RPMI7951 (cell line): ENCODE measurements around the gene PTPRT. TPM values are rescaled to one million over a fixed set of nuclear protein-coding genes. Genes with fewer than 3 reads are reported as not detected.

Experiments used
- DNase-seq: peaks from one replicate; pipeline ENCODE4 v3.0.0-alpha.2; 2012; ENCODE audit warnings: low read depth
- total RNA-seq: library from RNA; depleted of rRNA; stranded (reverse); fragments of >200 nt; shearing (Covaris generic); gene quantifications from 2 replicates; pipeline ENCODE4 v1.2.3, GENCODE V29; 2014

The PTPRT gene
- total RNA-seq, 1 experiment from 2014 or later, result not detected

DNA sequence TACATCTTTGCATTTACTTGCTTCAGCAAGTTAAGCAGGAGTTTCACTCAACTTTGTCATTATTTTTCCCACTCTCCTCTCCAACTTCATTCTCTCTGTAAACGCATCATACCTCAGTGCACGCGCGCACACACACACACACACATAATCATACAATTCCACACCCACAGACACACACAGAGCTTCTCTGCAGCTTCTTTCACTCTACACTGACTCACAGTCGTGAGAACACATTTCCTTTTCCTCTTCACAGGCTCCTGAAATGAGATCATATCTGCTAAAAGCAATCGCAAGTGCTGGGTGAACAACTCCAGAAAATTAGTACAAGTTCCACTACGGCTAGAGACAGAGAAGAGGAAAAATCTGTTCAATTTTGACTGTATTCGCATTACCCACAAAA is 215.4 kb downstream of the PTPRT start:
- DNase-seq, result no peak

DNA sequence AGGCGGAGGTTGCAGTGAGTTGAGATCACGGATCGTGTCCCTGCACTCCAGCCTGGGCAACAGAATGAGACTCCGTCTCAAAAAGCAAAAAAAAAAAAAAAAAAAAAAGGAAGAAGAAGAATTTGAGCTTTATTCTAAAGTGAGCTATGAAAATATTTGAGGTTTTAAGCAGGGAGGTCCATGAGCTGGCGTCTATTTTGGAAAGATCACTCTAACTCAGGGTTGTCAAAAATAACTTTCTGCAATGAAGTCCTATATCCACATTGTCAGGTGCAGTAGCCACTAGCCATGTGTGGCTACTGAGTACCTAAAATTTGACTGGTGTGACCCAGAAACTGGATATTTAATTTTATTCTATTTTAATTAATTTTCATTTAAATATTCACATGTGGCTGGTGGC is 217.1 kb downstream of the PTPRT start:
- no peak for DNase-seq

DNA sequence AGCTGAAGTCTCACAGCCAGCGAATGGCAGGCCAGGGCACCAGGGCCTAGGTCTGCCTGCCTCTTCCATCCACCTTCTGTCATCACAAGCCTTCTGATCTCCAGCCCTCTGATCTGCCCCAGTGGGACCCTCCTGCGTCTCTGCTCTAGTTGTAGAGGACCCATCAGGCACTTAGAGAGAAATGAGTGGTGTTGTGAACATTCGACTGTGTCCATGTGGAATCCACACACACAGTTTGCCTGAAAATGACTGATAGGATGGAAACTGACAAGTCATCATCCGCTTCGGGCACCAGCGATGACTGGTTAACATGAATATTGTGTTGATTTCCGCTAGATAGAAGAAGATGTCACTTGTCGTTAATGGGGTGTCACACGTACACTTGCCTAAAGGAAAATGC is 221.0 kb downstream of the PTPRT start:
- no peak for DNase-seq

DNA sequence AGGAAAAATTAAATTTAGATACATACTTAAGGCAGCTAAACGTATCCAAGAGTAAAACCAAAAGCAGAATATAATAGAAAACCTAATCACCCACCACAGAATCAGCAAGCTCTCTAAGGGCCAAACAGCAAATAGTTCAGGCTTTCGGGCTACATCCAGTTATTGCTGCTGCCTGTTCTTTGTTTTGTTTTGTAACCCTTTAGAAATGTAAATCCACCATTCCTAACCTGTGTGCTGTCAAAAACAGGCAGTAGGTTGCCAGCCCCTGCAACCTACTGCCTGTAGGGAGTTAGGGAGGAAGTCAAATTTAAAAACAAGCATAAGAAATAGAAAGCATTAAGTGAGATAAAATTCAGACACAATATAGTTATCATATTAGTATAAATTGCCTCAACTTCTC is 225.9 kb downstream of the PTPRT start:
- DNase-seq, result no peak

DNA sequence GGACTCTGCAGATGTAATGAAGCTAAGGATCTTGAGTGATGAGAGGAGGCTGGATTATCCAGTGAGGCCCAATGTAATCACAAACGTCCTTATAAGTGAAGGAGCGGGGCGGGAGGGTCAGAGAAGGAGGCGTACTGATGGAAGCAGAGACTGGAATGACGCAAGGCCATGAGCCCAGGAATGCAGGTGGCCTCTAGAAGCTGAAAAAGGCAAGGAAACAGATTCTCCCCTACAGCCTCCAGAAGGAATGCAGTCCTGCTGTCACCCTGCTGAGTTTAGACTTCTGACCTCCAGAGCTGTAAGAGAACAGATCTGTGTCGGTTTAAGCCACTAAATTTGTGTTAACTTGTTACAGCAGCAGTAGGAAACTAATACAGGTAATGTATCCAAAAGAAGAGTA is 227.9 kb downstream of the PTPRT start:
- DNase-seq, result no peak

DNA sequence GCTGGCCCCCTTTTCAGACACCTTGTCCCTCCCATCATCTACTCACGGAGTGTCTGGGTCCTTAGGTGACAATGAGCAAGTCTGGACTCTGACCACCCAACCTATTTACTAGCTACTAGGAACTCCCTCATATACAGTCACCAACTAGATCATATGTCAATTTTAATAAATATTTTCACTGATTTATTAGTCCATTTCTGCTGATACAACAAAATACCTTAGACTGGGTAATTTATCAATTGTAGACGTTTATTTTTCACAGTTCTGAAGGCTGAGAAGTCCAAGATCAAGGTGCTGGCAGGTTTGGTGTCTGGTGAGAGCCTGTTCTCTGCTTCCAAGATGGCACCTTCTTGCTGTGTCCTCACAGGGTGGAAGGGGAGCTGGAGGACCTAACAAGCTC is 229.7 kb downstream of the PTPRT start:
- DNase-seq, result no peak

DNA sequence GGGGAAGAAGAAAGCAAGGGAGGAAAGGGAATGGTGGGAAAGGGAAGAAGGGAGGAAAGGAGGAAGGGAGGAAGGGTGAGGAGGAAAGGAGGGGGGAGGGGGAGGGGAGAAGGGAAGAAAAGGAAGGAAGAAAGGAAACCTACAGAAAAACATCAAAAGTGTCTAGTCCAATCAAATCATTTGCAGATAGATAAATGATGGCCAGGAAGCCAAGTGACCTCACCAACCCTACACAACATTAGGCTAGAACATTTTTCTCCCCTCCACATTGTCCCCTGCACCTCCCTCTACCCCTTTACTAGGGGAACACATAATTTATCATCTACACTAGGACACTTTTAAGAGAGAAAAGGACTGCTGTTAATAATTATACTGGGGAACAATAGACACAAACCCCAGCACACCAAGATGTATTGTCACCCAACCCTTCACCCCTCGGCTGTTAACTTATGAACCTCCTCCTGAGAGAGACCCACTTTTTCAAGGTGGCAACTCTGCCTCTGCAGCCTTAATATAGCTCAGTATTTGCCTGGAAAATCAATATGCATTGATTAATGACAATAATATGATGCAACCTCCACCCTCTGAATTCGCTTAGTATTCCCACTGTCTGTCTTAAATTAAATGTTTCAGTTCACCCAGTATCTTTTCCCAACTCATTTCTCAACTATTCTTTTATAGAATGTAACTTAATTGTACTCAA is 231.2 kb downstream of the PTPRT start:
- DNase-seq, result no peak

DNA sequence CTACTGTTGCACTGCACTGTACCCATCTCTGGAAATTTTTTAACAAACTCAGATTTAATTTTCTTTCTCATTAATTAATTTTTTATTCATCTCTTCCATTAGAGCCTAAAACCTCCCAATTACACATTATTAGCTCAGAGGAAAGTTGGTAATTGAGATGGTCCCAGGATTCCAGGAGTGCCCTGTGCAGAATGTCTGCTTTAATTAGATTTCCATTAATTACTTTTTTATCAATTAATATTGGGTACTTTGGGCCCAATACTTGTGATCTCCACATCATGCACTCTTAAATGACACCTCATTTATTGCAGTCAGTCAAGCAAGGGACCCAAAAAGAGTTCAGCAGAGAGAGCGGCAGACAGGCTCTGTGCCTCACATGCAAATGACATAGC is 232.0 kb downstream of the PTPRT start:
- no peak for DNase-seq

DNA sequence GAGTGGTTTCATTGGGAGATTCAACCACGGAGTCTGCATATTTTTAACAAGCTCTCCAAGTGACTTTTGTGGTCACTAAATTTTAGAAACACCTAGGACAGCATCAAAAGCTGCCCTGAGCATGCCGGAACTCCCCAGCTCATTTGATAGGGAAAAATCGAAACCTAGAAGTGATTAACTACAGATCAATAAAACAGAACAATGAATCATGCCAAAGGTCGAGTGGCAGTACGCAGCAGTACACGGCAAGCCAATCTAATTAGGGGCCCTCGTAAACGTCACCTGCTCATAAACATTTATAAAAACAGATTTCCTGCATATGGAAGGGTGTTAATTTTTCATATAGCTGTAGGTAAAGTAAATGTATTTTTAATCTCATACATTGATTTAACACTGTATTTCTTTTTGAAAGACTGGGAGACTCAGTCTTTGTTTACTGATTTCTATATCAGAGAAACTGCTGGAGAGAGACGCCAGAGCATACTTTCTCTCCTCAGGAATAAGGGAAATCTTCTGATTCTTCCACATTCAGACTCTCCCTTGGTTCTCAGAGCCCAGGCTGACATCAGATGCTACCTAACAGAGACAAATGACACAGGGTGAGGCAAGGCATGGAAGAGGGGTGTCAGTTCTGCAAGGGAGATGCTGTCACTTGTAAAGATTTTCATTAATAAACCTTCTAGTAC is 232.5 kb downstream of the PTPRT start:
- no peak for DNase-seq

DNA sequence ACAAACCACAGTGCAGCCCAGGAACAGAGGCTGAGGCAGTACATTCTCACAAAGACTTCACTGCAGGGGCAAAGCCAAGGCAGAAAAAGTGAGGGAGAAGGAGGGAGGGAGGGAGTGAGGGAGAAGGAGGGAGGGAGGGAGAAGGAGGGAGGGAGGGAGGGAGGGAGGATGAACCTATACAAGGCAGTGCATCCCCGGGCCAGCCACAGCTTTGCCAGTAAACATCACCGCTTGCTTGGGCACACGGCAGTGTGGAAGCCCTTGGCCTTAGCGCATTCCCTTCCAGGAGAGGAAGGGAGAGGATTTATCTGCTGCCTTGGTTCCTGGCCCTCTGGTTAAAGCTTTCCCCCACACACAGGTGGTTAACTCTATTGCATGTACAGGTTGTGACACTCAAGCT is 234.0 kb downstream of the PTPRT start:
- DNase-seq, result no peak

DNA sequence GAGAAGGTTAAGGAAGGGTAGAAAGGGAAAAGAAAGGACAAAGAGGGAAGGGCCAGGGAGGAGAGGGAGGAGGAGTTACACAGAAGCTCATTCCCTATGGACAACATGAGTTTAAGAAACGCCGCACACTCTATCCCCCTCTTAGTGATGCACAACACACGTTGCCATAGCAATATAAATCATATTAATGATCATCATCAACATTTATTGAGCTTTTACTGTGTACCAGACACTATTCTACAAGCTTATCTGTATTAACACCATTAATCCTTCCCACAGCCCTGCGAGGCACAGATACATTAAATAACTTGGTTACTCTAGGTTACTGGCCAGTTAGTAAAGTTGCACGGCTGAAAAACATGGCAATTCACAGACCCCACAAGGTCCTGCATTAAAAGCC is 234.8 kb downstream of the PTPRT start:
- DNase-seq, result no peak

DNA sequence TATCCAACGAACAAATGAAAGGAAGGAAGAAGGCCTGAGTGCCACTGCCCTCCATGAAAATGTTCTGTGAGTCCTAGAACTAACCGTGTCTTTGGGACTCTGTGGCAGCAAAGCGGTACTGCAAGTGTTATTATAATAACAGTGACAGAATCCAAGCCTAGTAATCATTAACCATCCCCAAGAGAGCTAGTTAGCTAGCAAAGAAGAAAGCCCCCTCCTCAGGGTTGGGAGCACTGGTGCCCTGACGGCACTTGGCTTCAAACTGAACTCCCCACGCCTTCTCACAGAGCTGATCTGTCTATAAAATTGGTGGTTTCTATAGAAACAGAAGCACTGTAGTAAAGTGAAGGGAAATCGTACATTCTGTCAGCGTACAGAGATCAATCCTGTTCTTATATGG is 239.8 kb downstream of the PTPRT start:
- DNase-seq, result no peak

DNA sequence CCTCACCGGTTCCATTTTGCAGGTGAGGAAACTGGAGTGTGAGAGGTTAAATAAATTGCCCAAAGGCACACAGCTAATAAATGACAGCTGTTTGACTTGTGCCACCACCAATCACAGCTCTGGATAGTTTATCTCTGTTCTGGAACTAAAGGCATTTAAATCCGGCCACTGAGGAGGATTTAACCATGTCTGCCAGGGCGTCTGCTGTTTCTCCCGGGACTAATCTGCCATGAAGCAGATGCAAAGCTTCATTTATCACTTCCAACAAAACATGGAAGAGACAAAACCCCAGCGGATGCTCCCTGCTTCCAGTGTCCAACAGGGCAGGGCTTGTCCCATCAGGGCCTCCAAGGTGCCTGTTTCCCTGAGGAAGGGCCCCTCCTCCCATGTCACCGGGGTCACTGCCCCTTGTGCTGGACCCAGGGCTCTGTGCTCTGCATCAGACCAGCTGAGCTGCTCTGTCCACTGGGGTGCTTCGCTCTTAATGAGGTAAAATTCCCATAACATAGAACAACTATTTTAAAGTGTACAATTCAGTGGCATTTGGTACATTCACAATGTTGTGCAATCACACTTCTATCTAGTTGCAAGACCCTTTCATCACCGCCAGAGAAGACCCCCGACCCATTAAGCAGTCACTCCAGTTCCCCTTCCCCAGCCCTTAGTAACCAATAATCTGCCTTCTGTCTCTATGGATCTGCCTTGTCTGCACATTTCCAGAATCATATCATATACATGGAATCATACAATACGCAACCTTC is 244.3 kb downstream of the PTPRT start:
- DNase-seq, result no peak

DNA sequence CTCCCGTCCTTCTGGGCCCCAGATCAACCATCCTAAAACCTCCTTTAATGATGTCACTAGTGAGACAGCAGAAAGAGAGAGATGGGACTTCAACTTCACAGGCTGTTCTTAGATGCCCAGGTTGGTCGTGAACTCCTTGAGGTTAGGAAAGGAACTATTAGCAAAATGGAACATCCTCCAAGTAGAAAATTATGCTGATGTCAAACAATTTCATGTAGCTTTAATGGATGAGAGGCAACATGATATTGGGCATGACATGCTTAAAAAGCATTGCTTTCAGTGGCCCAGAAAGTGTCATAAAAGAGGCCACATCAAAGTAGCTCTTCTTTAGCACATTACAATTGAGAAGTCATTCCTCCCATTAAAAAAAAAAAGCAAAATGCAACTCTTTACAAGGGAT is 248.1 kb downstream of the PTPRT start:
- no peak for DNase-seq

DNA sequence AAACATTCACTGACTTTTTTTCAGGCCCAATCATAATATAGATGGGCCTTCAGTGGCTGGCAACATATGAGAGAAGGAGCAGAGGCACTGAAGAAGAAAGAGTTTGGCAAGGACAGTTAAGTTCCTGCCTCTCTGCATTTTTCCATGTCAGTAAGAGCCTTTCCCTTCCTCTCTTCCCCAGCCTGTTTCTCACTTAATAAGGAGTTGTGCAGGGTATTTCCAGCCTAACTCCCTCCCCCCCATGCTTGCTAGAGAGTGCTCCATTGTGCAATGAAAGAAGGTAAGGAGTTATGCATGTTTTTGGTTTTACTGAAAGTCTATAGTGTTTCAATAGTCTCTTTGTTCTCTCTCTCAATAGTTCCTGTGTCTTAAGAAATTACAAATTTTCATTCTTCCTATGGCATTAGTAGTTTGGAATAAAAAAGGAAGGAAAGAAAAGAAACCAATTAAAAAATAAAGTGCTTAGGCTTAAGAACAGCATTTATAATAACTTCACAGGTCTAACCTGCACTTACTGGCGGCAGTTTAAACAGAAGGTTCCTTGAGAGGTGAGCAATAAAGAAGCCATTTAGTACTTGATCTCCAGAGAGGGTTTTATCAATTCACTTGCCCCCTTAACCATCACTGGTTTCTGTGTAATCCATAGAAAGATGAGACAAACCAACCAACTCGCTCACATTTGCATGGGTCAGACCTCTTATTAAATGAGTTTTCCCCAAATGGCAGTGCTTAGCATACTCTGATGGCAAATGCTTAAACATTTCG is 251.1 kb downstream of the PTPRT start:
- peak; percentile 22 for DNase-seq

DNA sequence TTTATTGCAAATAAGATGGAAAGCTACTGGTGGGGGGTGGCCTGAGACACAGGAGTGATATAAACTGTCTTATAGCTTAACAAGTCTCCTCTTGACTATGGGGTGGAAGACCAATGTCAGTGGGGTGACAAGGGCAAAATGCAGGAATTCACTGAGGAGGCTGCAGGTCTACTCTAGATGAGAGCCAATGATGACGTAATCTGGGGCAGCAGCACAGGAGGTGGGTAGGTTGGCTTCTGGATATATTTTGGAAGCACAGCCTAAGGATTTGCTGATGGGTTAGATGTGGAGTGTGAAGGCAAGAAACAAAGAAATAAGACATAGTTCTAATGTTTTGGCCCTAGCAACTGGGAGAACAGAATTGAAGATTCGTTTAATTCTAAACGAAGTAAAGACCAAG is 253.2 kb downstream of the PTPRT start:
- no peak for DNase-seq

DNA sequence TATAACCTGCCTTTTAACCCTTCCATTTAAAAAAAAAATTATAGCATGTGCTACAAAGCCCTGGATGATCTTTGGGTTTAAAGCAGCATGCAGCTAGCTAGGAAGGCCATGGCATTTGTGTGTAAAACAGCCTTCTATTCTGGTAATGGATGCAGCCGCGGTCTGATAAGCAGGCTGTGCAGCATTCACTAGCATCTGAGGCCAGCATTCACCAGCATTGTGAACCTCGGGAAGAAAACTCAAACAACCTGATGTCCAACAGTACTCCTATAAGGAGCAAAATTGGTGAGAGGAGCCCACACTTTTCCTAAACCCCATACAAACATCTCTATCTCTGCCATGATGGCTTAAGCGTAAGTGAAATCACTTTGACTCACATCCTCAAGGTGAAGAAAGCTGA is 265.5 kb downstream of the PTPRT start:
- DNase-seq, result no peak

DNA sequence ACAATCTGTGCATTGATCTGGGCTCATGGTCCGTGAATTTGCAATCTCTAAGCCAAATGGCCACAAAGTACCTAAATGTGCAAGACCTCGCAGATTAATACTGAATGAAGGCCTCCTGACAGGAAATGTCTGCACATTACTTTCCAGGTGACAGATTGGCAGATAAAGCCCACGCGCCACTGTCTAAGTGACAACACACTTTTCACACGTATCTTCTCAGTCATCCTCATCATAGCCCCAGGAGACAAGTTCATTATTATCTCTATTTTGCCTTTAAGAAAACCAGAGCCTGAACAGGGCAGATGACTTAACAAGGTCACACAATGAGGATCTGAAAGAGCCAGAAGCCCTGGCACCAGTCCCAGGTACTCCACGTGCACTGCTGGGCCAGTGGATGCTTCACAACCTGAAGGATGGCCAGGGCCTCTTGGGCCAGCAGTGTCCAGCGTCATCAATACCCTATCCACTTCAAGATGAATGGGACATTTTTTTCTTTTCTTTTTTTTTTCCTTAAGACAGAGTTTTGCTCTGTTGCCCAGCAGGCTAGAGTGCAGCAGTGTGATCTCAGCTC is 266.3 kb downstream of the PTPRT start:
- DNase-seq, result no peak

DNA sequence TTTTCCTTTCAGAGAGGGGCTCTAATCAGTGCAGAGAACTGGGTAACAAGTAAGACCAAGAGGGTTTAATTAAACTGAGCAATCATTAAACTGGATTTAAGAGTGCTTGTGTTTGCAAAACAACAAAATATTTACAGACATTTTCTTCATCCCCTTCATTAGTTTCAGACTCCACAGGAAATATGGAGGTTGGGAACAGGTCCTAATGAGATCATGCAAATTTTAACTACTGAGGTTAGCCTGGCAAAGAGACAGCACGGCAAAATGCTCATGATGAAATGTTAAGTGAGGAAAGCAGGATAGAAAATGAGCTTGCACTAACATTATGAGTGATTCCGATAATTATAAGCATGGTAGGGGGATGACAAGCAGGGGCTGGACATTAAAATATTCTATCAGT is 268.9 kb downstream of the PTPRT start:
- no peak for DNase-seq

DNA sequence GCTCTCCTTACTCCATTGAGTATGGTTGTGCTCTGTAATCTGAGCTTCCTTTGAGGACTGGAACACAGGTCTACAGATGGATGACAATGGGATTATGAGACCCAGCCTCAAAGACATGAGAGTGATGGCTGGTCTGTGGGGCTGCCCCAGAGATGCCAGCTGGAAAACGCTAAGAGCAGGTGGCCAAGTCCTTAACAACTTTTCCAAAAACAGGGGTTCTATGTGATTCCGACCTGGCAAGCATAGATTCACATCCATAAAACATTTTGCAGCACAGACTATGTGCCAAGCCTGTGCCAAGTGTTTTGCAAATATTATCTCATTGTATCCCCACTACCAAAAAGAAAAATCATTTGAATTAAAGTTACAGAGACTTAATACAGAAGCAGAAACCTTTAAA is 270.4 kb downstream of the PTPRT start:
- no peak for DNase-seq

DNA sequence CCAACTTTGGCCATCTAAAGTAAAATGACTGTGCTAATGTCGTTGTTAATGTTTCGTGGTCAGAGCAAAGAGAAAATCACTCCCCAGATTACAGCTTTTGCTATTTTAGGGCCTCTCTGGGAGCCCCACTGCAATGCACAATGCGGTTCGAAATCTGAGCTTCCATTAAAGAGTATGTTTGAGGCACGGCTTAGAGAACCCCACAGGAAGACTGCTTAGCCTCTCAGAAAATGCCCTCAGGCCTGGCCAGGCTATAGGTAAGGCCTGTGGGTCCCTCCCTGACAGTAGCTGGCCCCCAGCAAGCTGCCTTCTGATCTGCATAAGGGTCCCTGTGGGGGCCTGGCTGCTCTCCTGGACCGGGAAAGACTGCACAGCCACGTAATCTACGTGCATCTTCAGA is 274.6 kb downstream of the PTPRT start:
- DNase-seq, result no peak

DNA sequence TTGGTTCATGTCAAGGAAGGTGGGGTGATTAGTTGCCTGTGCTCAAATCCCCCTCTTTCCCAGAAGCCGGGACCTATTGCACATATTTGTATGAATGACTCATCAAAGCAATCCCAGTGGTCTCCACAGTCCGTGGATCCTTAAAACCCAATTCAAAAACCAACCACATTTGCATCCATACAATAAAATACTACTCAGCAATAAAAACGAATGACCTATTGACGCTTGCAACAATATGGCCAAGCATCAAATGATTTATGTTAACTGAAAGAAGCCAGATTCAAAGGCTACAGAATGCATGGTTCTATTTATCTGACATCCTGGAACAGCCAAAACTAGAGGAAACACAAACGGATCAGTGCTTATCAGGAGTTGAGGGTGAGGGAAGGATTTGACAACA is 275.4 kb downstream of the PTPRT start:
- DNase-seq, result no peak
